MCF 10A (cell line): ENCODE measurements around the gene CLCNKA. TPM values are rescaled to one million over a fixed set of nuclear protein-coding genes. Genes with fewer than 3 reads are reported as not detected.
"Not testable (repeated sequence)": the region's sequence is repeated elsewhere in the genome, so short reads cannot be mapped to it uniquely, and the experiment has no call there.

Source experiments
- BruUV-seq: library from RNA; stranded (reverse); fragments of 400-500 nt; replicated peaks from 2 replicates; lab custom pipeline; 2021; lab: Mats Ljungman, UMichigan
- CTCF ChIA-PET: fragments of 300-600 bp; sonication (Branson Sonifier 250); formaldehyde crosslinking; extraction: SDS; loops from one replicate; lab custom pipeline; 2021; ENCODE audit warnings: antibody characterized with exemption, inconsistent platforms; lab: Yijun Ruan, JAX
- POLR2A ChIA-PET: fragments of 300-600, 350-650 bp; sonication (Branson Sonifier 250); formaldehyde crosslinking; extraction: SDS; loops from one replicate; lab custom pipeline; 2020; ENCODE audit warnings: antibody characterized with exemption, inconsistent platforms; lab: Yijun Ruan, JAX
- DNase-seq: peaks from one replicate; pipeline ENCODE4 v3.0.0-alpha.2; 2018; ENCODE audit not compliant: unreplicated experiment
- H3K27ac Mint-ChIP-seq: one replicate; pipeline ENCODE4 v1.8.0; 2022; ENCODE audit warnings: mild to moderate bottlenecking, low read depth, mixed read lengths; ENCODE audit not compliant: unreplicated experiment
- H3K27me3 Mint-ChIP-seq: one replicate; pipeline ENCODE4 v1.8.0; 2022; ENCODE audit warnings: mixed read lengths; ENCODE audit not compliant: insufficient read depth, unreplicated experiment
- H3K36me3 Mint-ChIP-seq: one replicate; pipeline ENCODE4 v1.8.0; 2022; ENCODE audit warnings: mild to moderate bottlenecking, moderate library complexity, mixed read lengths; ENCODE audit not compliant: insufficient read depth, unreplicated experiment
- H3K4me1 Mint-ChIP-seq: one replicate; pipeline ENCODE4 v1.8.0; 2022; ENCODE audit warnings: mixed read lengths; ENCODE audit not compliant: insufficient read depth, unreplicated experiment
- H3K4me3 Mint-ChIP-seq: one replicate; pipeline ENCODE4 v1.8.0; 2022; ENCODE audit warnings: mild to moderate bottlenecking, moderate library complexity, mixed read lengths; ENCODE audit not compliant: unreplicated experiment
- H3K9me3 Mint-ChIP-seq: one replicate; pipeline ENCODE4 v1.8.0; 2022; ENCODE audit warnings: mixed read lengths; ENCODE audit not compliant: unreplicated experiment
- intact Hi-C: fragments of 100-400 bp; cut with micrococcal nuclease; formaldehyde crosslinking; loops from 2 replicates; pipeline ENCODE4 v1.14.1; 2022
- total RNA-seq: library from RNA; stranded (reverse); gene quantifications from 2 replicates; pipeline ENCODE4 v1.2.3, GENCODE V29; 2022
- TF ChIP-seq, protein P1 (sequence below): fragments of 200-600 bp; IDR thresholded peaks from one replicate; pipeline ENCODE4 v1.8.0; 2022; ENCODE audit warnings: antibody characterized with exemption, mild to moderate bottlenecking; ENCODE audit not compliant: unreplicated experiment

The CLCNKA gene
- total RNA-seq, 1 experiment from 2014 or later = not detected

DNA sequence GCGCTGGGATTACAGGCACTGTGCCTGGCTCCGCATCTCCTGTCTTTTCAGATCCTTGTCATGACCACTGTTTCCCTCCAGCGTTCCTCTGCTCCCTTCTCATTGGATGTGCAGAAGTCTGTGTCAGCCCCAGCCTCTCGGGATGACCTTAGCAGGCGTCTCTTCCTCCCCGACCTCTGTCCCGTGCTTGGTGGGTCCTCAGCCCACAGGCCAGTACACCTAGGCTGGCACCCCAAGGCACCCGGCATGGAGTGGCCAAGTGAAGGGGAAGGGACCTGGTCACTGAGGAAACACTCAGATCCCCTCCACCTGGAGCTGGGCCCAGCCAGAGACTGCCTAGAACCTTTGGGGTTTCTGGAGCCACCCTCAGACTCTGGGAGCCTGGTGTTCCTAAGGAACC lies 19.4 kb downstream of the CLCNKA start:
- ChIA-PET POLR2A (no interaction called here), CTCF (interaction anchor here (0.7 kb wide), 1 partner anchor 33 kb away, joined by 4 read pairs; no protein-coding TSS in a partner anchor)
- BruUV-seq = no TSS peak
- intact Hi-C loops = no loop called here
- H3K27me3 Mint-ChIP-seq = peaks cover 14% of the 10 kb centered on the region
- no peak for DNase-seq
- H3K4me3 Mint-ChIP-seq = no peak overlapping the region
- H3K4me1 Mint-ChIP-seq = no peaks in the 10 kb centered on the region
- TF ChIP-seq, protein P1, sequence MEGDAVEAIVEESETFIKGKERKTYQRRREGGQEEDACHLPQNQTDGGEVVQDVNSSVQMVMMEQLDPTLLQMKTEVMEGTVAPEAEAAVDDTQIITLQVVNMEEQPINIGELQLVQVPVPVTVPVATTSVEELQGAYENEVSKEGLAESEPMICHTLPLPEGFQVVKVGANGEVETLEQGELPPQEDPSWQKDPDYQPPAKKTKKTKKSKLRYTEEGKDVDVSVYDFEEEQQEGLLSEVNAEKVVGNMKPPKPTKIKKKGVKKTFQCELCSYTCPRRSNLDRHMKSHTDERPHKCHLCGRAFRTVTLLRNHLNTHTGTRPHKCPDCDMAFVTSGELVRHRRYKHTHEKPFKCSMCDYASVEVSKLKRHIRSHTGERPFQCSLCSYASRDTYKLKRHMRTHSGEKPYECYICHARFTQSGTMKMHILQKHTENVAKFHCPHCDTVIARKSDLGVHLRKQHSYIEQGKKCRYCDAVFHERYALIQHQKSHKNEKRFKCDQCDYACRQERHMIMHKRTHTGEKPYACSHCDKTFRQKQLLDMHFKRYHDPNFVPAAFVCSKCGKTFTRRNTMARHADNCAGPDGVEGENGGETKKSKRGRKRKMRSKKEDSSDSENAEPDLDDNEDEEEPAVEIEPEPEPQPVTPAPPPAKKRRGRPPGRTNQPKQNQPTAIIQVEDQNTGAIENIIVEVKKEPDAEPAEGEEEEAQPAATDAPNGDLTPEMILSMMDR = no peak
- no peaks in the 10 kb centered on the region for H3K36me3 Mint-ChIP-seq
- H3K9me3 Mint-ChIP-seq = no peaks in the 10 kb centered on the region
- H3K27ac Mint-ChIP-seq = no peak overlapping the region

DNA sequence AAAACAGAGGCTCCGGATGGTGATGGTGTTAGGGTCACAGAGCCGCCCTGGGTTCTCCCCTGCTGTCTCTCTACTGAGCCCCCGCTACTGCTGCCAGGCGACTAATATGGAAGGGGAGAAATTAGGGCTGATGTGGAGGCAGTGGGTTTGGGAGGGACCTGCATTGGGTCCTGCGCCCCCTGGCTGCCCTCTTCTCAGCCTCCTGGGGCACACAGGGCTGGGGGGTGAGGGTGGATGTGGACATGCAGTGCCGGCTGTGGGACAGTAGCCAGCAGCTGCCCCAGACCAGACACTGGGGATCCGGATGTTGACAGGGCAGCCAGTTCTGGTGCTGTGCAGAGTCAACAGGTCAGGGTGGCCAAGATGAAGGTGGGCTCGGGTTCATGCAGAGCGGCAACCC lies 20.3 kb downstream of the CLCNKA start:
- Mint-ChIP-seq H3K4me3 (no peak overlapping the region), H3K9me3 (no peaks in the 10 kb centered on the region), H3K27me3 (peaks cover 14% of the 10 kb centered on the region), H3K36me3 (no peaks in the 10 kb centered on the region), H3K27ac (no peak overlapping the region), H3K4me1 (no peaks in the 10 kb centered on the region)
- intact Hi-C loops = no loop called here
- CTCF ChIA-PET = interaction anchor here (0.7 kb wide), 1 partner anchor 34 kb away, joined by 4 read pairs; no protein-coding TSS in a partner anchor
- TF ChIP-seq, protein P1 = no peak
- POLR2A ChIA-PET = no interaction called here
- no TSS peak for BruUV-seq
- no peak for DNase-seq

DNA sequence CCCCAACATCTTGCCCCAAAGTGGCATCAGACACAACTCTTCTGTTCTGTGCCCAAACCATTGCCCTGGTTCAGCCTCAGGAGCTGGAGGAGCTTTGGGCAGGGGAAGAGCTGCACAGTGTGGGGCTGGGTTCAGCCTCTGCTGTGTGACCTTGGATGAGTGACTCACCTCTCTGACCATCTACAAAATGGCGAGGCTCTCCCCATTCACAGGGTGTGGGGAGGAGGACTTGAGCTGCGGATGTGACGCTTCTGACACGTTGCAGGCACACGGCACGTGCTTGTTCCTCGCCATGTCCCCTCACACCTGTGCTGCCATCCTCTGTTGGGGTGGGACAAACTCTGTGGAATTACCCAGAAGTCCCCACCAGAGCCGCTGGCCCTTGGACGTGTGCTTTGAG lies 20.8 kb downstream of the CLCNKA start:
- intact Hi-C loops, H3K4me3 Mint-ChIP-seq, H3K9me3 Mint-ChIP-seq, H3K27ac Mint-ChIP-seq, H3K36me3 Mint-ChIP-seq, DNase-seq, H3K4me1 Mint-ChIP-seq, BruUV-seq, CTCF ChIA-PET, POLR2A ChIA-PET: not testable (repeated sequence)
- H3K27me3 Mint-ChIP-seq = peaks cover 14% of the 10 kb centered on the region

DNA sequence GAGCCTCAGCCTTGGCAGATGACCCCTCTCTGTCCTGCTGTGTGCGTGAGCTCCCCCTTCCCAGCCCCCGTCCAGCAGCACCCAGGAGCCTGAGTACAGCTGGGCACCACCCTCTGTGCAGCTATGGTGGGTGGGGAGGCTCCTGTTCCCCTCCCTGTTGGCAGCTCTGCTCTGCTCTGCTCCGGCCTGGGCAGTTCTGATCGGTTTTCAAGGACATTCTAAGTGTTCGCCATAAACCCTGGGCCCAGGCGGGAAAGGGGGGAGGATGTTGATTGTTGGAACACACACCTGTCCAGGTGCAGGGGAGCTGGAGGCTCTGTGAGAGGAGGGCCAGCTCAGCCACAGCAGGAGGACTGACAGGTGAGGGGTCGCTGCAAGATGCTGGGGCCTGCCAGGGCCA lies 21.7 kb downstream of the CLCNKA start, which contains the start of gene CLCNKB:
TSS of gene CLCNKB (plus strand) at position 262 of the 400 bp plus-strand sequence. CDS start 711 bp downstream, outside the sequence.
- Mint-ChIP-seq H3K27ac (no peak within 1 kb of the TSS), H3K36me3 (no peaks in the 10 kb centered on the region), H3K9me3 (no peaks in the 10 kb centered on the region), H3K4me3 (no peak within 1 kb of the TSS), H3K4me1 (no peaks in the 10 kb centered on the region), H3K27me3 (peaks cover 14% of the 10 kb centered on the region)
- intact Hi-C loops = no loop called here
- ChIA-PET CTCF (interaction anchor here (0.6 kb wide), 2 partner anchors 13 to 32 kb away, joined by 3 read pairs; no protein-coding TSS in a partner anchor), POLR2A (no interaction called here)
- DNase-seq = no peak
- TF ChIP-seq, protein P1 = no peak
- no TSS peak for BruUV-seq
